CD14-positive monocyte (primary cell): ENCODE results near the gene PRKCA. TPM values are rescaled to one million over a fixed set of nuclear protein-coding genes. Genes with fewer than 3 reads are reported as not detected.

Source experiments
- DNase-seq, 3 donors: peaks; one replicate each; pipeline ENCODE4 v3.0.0-alpha.2; 2011 to 2022
- H2AFZ ChIP-seq: 2 replicates; pipeline ENCODE4 v1.6.0; 2012; ENCODE audit warnings: mild to moderate bottlenecking, low read depth, low read length, inconsistent platforms; ENCODE audit not compliant: insufficient read depth, poor library complexity, severe bottlenecking
- H3K27ac ChIP-seq, 2 donors: 1 replicate in 1 of 2; 2 replicates in 1 of 2; pipeline ENCODE4 v1.5.1; 2012 to 2013; ENCODE audit warnings: low read length in 2 of 2, control low read depth in 1 of 2, inconsistent platforms in 1 of 2, low read depth in 1 of 2, mild to moderate bottlenecking in 1 of 2
- H3K27me3 ChIP-seq, 2 donors: one replicate each; pipeline versions ENCODE4 v1.6.0 to v1.6.1; 2011 to 2013; ENCODE audit warnings: low read length in 2 of 2; ENCODE audit not compliant: control insufficient read depth in 2 of 2, insufficient read depth in 2 of 2
- H3K36me3 ChIP-seq, 2 donors: replicated peaks in 1 of 2; 1 replicate in 1 of 2; 2 replicates in 1 of 2; pipeline versions ENCODE4 v1.5.1 to v1.6.1; 2012 to 2013; ENCODE audit warnings: low read length in 2 of 2, control low read depth in 1 of 2, inconsistent platforms in 1 of 2, mild to moderate bottlenecking in 1 of 2; ENCODE audit not compliant: insufficient read depth in 2 of 2, control insufficient read depth in 1 of 2
- H3K4me1 ChIP-seq, 2 donors: 1 replicate in 1 of 2; 2 replicates in 1 of 2; pipeline versions ENCODE4 v1.5.1 to v1.6.1; 2012 to 2013; ENCODE audit warnings: low read length in 2 of 2, control low read depth in 1 of 2, inconsistent platforms in 1 of 2, mild to moderate bottlenecking in 1 of 2, moderate library complexity in 1 of 2; ENCODE audit not compliant: insufficient read depth in 2 of 2, control insufficient read depth in 1 of 2
- H3K4me2 ChIP-seq: replicated peaks from 2 replicates; pipeline ENCODE3; 2012; ENCODE audit warnings: low read length, moderate library complexity, mild to moderate bottlenecking; ENCODE audit not compliant: poor library complexity, severe bottlenecking; ENCODE audit errors: extremely low read depth
- H3K4me3 ChIP-seq, 3 experiments: fragments of 200-600 bp in 1 of 3; sonication (generic) in 1 of 3; replicated peaks in 1 of 3; 1 replicate in 2 of 3; 2 replicates in 1 of 3; pipeline ENCODE4 v1.5.1; 2011 to 2013; ENCODE audit warnings: low read length in 3 of 3, mild to moderate bottlenecking in 3 of 3, control low read depth in 2 of 3, low read depth in 2 of 3, inconsistent platforms in 1 of 3, moderate library complexity in 1 of 3
- H3K79me2 ChIP-seq: 2 replicates; pipeline ENCODE4 v1.6.0; 2012; ENCODE audit warnings: mild to moderate bottlenecking, control low read depth, inconsistent platforms, low read length, moderate library complexity; ENCODE audit not compliant: insufficient read depth
- H3K9ac ChIP-seq: 2 replicates; pipeline ENCODE4 v1.6.0; 2017; ENCODE audit warnings: low read length, mild to moderate bottlenecking; ENCODE audit not compliant: insufficient read depth, poor library complexity, severe bottlenecking
- H3K9me3 ChIP-seq, 2 donors: replicated peaks in 1 of 2; 1 replicate in 1 of 2; 2 replicates in 1 of 2; pipeline versions ENCODE4 v1.5.1 to v1.6.1; 2012 to 2013; ENCODE audit warnings: low read length in 2 of 2, control low read depth in 1 of 2; ENCODE audit not compliant: control insufficient read depth in 1 of 2, insufficient read depth in 1 of 2
- H4K20me1 ChIP-seq: 2 replicates; pipeline ENCODE4 v1.6.0; 2012; ENCODE audit warnings: mild to moderate bottlenecking, low read length, control low read depth, moderate library complexity; ENCODE audit not compliant: insufficient read depth
- H3K27ac Mint-ChIP-seq, 7 donors: one replicate each; pipeline ENCODE4 v1.8.0; 2020; ENCODE audit warnings: mild to moderate bottlenecking in 7 of 7, mixed read lengths in 7 of 7, moderate library complexity in 6 of 7, inconsistent platforms in 2 of 7
- H3K27me3 Mint-ChIP-seq, 3 donors: one replicate each; pipeline ENCODE4 v1.8.0; 2021 to 2022; ENCODE audit warnings: low read depth in 3 of 3, mild to moderate bottlenecking in 3 of 3, mixed read lengths in 3 of 3, moderate library complexity in 3 of 3, inconsistent platforms in 1 of 3
- H3K36me3 Mint-ChIP-seq, 2 donors: one replicate each; pipeline ENCODE4 v1.8.0; 2020; ENCODE audit warnings: mixed read lengths in 2 of 2, inconsistent platforms in 1 of 2, mild to moderate bottlenecking in 1 of 2
- H3K4me1 Mint-ChIP-seq: one replicate; pipeline ENCODE4 v1.8.0; 2020; ENCODE audit warnings: mild to moderate bottlenecking, mixed read lengths
- H3K4me3 Mint-ChIP-seq, 2 donors: one replicate each; pipeline ENCODE4 v1.8.0; 2020; ENCODE audit warnings: mild to moderate bottlenecking in 2 of 2, mixed read lengths in 2 of 2, moderate library complexity in 1 of 2
- H3K9me3 Mint-ChIP-seq, 7 donors: one replicate each; pipeline ENCODE4 v1.8.0; 2020 to 2022; ENCODE audit warnings: mixed read lengths in 7 of 7, mild to moderate bottlenecking in 6 of 7, moderate library complexity in 6 of 7, inconsistent platforms in 2 of 7
- WGBS: methylation state at CpG from one replicate; pipeline ENCODE4 v1.1.5; 2013; ENCODE audit warnings: missing lambda C conversion rate; ENCODE audit not compliant: insufficient coverage; 5-methylcytosine and 5-hydroxymethylcytosine counted together
- intact Hi-C, 2 donors: fragments of 100-400 bp; cut with micrococcal nuclease; formaldehyde crosslinking; loops; one replicate each; pipeline versions ENCODE4 v1.15.0 to v1.15.1; 2023
- polyA plus RNA-seq, 3 donors: library from polyadenylated mRNA; depleted of rRNA in 1 of 3; unstranded in 2 of 3; stranded (reverse) in 1 of 3; fragments of 300-500 nt in 2 of 3; fragments of >200 nt in 1 of 3; fragmentation: Illumina TruSeq in 2 of 3; gene quantifications; 1 replicate in 2 of 3; 2 replicates in 1 of 3; pipeline ENCODE4 v1.2.3, GENCODE V29; 2012 to 2021
- TF ChIP-seq, protein P1 (sequence below): fragments of 200-600 bp; IDR thresholded peaks from one replicate; pipeline ENCODE4 v1.8.0; 2022; ENCODE audit warnings: antibody characterized with exemption, mild to moderate bottlenecking

The PRKCA gene
- polyA plus RNA-seq, 3 donors = 0.22 to 7.1 (median 0.30) TPM

DNA sequence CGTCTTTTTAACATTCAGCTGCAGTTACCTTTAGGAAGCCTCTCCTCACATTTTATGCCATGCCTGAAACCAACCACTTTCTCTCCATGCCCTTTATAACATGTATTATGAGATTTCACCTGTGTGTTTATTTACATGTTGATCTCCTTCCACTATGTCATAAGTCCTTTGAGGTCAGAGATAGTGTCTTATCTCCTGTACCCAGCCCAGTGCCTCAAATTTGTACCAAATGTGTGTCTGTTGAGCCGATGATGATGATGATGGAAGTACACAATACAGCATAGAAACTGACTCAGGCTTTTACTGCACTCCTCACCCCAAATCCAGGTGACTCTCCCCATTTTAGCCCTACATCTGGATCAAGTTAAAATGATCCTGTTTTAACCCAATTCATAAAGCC lies 353.0 kb downstream of the PRKCA start:
- no peaks in the 10 kb centered on the region for H3K27me3 ChIP-seq
- H3K4me1 ChIP-seq = no peaks in the 10 kb centered on the region
- H4K20me1 ChIP-seq = no peaks in the 10 kb centered on the region
- no peaks in the 10 kb centered on the region for H3K79me2 ChIP-seq
- Mint-ChIP-seq H3K36me3 (peaks cover 53 to 55% of the 10 kb centered on the region in 2 donors), H3K4me3 (no peak overlapping the region), H3K27ac (no peak overlapping the region), H3K4me1 (no peaks in the 10 kb centered on the region), H3K9me3 (peaks cover 0 to 14% (median 5%) of the 10 kb centered on the region in 7 donors), H3K27me3 (peaks cover 0 to 3% (median 0%) of the 10 kb centered on the region in 3 donors)
- H3K36me3 ChIP-seq = peaks cover 0 to 44% of the 10 kb centered on the region in 2 donors
- TF ChIP-seq, protein P1, sequence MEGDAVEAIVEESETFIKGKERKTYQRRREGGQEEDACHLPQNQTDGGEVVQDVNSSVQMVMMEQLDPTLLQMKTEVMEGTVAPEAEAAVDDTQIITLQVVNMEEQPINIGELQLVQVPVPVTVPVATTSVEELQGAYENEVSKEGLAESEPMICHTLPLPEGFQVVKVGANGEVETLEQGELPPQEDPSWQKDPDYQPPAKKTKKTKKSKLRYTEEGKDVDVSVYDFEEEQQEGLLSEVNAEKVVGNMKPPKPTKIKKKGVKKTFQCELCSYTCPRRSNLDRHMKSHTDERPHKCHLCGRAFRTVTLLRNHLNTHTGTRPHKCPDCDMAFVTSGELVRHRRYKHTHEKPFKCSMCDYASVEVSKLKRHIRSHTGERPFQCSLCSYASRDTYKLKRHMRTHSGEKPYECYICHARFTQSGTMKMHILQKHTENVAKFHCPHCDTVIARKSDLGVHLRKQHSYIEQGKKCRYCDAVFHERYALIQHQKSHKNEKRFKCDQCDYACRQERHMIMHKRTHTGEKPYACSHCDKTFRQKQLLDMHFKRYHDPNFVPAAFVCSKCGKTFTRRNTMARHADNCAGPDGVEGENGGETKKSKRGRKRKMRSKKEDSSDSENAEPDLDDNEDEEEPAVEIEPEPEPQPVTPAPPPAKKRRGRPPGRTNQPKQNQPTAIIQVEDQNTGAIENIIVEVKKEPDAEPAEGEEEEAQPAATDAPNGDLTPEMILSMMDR = no peak
- DNase-seq = no peak
- no peak overlapping the region for H3K9ac ChIP-seq
- WGBS = no CpG with 5 or more reads among the region's 2 CpGs
- H3K27ac ChIP-seq = no peak overlapping the region
- no peak overlapping the region for H2AFZ ChIP-seq
- intact Hi-C loops = no loop called here
- no peak overlapping the region for H3K4me3 ChIP-seq
- H3K4me2 ChIP-seq = no peak overlapping the region
- peaks cover 0 to 3% of the 10 kb centered on the region in 2 donors for H3K9me3 ChIP-seq

DNA sequence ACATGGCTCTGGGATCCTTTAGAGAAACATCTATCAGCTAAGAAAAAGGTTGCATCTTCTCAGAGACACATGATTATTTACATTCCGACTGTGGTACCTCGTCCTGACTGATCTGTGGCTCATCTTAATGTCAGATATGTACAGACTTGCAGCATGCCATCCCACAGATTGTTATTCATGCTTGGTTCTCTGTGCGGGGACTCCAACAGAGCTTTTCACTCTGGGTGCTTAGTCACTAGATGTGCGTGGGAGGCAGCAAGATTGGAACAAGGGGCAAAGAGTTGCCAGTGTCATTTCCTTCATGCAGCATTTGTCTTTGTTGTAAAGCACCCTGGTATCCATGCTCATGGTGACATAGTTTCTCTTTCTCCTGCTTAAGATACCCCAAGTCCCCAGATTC lies 353.4 kb downstream of the PRKCA start:
- TF ChIP-seq, protein P1 = no peak
- Mint-ChIP-seq H3K36me3 (peaks cover 53% of the 10 kb centered on the region in 2 donors), H3K4me1 (no peaks in the 10 kb centered on the region), H3K9me3 (peaks cover 0 to 14% (median 5%) of the 10 kb centered on the region in 7 donors), H3K27ac (no peak overlapping the region), H3K4me3 (no peak overlapping the region), H3K27me3 (peaks cover 0 to 3% (median 0%) of the 10 kb centered on the region in 3 donors)
- H3K27ac ChIP-seq = no peak overlapping the region
- H3K79me2 ChIP-seq = no peaks in the 10 kb centered on the region
- WGBS = 91% methylated on average over 4 of the region's 4 CpGs
- no peaks in the 10 kb centered on the region for H3K27me3 ChIP-seq
- no peak overlapping the region for H3K4me3 ChIP-seq
- no peaks in the 10 kb centered on the region for H3K4me1 ChIP-seq
- H3K36me3 ChIP-seq = peaks cover 0 to 44% of the 10 kb centered on the region in 2 donors
- intact Hi-C loops = no loop called here
- H2AFZ ChIP-seq = no peak overlapping the region
- H4K20me1 ChIP-seq = no peaks in the 10 kb centered on the region
- no peak overlapping the region for H3K4me2 ChIP-seq
- H3K9ac ChIP-seq = no peak overlapping the region
- peaks cover 0 to 3% of the 10 kb centered on the region in 2 donors for H3K9me3 ChIP-seq
- DNase-seq = no peak
